Hippocampal formation (tissue), 2 donors: Measurements from ENCODE around the gene ZMYND15.

Source experiments
- DNase-seq, 2 donors: peaks; one replicate each; lab custom pipeline; 2025; lab: John Stamatoyannopoulos, UW

Gene ZMYND15

GRCh38 chr17:4788159-4788806 is 48.6 kb downstream of the ZMYND15 start:
- no peak for DNase-seq

GRCh38 chr17:4788807-4789700 is 49.4 kb downstream of the ZMYND15 start, which contains the start of gene GLTPD2:
Gene GLTPD2 (plus strand): TSS chr17:4788964. CDS start chr17:4789012, 48 bp downstream.
- no peak for DNase-seq

- no peak for DNase-seq
Measured at GRCh38 chr17:4789701-4789950, 50.0 kb downstream of the ZMYND15 start.

- DNase-seq = peak; percentile 86 to 87
Measured at GRCh38 chr17:4789951-4790704, 50.5 kb downstream of the ZMYND15 start.

- DNase-seq = no peak
Measured at GRCh38 chr17:4790705-4791088, 51.1 kb downstream of the ZMYND15 start.

- DNase-seq = no peak
Measured at GRCh38 chr17:4795168-4795567, 55.5 kb downstream of the ZMYND15 start.
